VCaP (cell line): Measurements from ENCODE around the gene TMF1.
A peak's percentile ranks its signal among the peaks of the same experiment; 100 is the strongest.

Experiments used
- H3K27ac ChIP-seq: fragments of 450-650 bp; 2 replicates; pipeline ENCODE4 v1.5.1; 2017
- TF ChIP-seq, protein P1 (sequence below): fragments of 450-650 bp; conservative IDR thresholded peaks from 2 replicates; pipeline ENCODE4 v1.5.1; 2017; ENCODE audit warnings: mild to moderate bottlenecking, moderate library complexity

Gene TMF1

DNA sequence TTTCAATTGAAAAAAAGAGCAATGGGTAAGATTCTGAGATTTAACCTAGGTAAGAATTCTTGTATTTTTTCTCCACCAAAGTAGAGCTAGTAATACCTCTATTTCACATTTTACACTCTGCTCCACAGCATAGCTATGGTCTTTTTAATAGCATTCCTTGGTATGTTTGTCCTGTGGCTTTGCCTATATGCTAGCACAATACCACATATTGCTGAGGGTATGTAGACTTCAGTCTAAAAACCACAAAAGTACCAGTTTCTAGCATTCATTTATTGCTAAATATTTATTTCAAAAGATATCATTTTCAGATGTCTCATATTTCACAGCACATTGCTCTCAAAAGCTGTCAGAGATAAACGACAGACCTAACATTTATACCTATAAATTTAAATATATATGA, 20.5 kb downstream of the TMF1 start:
- H3K27ac ChIP-seq, result no peak overlapping the region

DNA sequence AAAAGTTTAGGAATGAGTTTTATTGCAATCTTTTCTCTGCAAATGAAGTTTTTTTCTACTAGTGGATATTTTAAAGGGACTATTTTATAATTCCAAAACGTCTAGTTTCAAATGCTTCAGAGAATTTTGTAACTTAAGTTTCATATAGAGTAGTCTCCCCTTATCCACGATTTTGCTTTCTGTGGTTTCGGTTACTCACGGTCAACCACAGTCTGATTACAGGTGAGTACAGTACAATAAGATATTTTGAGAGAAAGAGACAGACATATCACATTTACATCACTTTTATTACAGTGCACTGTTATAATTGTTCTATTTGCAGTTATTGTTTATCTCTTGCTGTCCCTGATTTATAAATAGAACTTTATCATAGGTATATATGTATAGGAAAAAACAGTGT, 31.3 kb downstream of the TMF1 start:
- H3K27ac ChIP-seq, result no peak overlapping the region
- TF ChIP-seq, protein P1, sequence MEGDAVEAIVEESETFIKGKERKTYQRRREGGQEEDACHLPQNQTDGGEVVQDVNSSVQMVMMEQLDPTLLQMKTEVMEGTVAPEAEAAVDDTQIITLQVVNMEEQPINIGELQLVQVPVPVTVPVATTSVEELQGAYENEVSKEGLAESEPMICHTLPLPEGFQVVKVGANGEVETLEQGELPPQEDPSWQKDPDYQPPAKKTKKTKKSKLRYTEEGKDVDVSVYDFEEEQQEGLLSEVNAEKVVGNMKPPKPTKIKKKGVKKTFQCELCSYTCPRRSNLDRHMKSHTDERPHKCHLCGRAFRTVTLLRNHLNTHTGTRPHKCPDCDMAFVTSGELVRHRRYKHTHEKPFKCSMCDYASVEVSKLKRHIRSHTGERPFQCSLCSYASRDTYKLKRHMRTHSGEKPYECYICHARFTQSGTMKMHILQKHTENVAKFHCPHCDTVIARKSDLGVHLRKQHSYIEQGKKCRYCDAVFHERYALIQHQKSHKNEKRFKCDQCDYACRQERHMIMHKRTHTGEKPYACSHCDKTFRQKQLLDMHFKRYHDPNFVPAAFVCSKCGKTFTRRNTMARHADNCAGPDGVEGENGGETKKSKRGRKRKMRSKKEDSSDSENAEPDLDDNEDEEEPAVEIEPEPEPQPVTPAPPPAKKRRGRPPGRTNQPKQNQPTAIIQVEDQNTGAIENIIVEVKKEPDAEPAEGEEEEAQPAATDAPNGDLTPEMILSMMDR, result no peak

More for the DNA sequence above, 20.5 kb downstream of the TMF1 start:
- TF ChIP-seq, protein P1, result no peak

DNA sequence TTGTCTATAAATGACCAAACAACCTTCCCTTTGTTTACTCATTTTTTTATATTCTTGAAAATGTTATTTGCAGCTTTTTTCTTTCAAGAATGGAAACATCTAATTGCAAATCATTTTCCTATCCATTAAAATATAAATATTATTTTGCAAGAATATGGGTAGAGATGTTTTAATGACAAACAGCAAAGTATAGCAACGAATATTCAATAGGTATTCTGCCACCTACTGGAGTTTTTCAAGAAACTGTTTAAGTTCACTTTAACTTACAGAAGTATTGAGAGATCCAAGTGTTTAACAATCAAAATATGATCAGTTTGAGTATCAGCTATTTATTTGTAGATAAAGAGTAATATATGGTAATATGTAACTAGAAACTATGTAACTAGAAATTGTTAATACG, 31.7 kb downstream of the TMF1 start:
- TF ChIP-seq, protein P1, result peak; percentile 78

DNA sequence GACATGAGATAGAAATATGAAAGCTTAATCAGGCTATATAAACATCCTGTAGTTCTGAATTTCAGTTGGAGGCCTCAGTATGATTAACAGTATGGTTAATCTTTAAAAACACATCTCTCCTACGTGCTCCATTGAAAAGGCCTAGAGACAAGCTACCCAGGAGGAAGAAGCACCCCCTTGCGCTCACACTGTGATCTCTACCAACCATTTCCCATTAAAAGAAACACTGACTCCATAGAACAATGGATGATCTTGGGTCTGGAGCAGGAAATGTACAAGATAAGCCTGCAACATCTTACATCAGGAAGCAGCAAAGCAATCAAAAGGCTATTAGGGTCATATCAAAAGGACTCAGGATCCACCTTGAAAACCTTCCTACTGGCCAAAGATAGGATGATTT, 35.2 kb downstream of the TMF1 start:
- TF ChIP-seq, protein P1, result no peak
- H3K27ac ChIP-seq, result no peak overlapping the region

More for the DNA sequence above, 31.7 kb downstream of the TMF1 start:
- no peak overlapping the region for H3K27ac ChIP-seq

DNA sequence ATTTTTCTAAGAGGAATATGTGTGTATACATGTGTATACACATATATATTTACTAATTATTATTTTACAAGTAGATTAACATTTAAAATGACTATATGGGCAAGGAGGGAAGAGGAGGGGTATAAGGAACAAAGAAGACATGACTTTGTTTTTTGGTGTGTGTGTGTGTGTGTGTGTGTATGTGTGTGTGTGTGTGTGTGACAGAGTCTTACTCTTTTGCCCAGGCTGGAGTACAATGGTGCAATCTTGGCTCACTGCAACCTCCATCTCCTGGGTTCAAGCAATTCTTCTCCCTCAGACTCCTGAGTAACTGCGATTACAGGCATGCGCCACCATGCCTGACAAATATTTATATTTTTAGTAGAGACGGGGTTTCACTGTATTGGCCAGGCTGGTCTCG, 36.0 kb downstream of the TMF1 start:
- no peak overlapping the region for H3K27ac ChIP-seq
- TF ChIP-seq, protein P1, result no peak

DNA sequence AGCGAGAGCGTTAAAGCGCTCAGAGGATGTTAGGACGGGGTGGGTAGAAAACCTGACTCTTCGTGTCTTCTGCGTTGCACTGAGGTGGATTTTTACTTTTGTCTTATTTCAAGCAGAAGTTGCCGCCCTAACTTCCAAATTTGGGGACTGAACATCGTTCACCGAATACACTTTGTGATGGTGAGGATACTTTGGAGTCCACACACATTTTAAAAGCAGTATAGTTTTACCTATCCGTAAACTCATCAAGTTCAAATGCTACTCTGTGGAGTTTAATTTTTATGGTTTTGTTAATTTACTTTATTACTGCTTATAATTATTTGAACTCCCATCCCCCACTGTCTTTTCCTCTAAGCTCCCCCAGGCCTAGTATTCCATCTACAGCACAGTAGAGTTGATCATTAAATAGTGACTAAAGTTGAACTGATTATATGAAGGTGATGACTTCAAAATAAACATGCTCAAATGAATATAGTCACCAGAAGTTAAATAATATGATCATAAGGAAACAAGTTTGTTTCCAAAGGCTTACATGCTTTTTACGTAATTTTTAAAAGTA, 38.0 kb downstream of the TMF1 start:
- peak overlapping the region; percentile 93 for H3K27ac ChIP-seq
- TF ChIP-seq, protein P1, result no peak

DNA sequence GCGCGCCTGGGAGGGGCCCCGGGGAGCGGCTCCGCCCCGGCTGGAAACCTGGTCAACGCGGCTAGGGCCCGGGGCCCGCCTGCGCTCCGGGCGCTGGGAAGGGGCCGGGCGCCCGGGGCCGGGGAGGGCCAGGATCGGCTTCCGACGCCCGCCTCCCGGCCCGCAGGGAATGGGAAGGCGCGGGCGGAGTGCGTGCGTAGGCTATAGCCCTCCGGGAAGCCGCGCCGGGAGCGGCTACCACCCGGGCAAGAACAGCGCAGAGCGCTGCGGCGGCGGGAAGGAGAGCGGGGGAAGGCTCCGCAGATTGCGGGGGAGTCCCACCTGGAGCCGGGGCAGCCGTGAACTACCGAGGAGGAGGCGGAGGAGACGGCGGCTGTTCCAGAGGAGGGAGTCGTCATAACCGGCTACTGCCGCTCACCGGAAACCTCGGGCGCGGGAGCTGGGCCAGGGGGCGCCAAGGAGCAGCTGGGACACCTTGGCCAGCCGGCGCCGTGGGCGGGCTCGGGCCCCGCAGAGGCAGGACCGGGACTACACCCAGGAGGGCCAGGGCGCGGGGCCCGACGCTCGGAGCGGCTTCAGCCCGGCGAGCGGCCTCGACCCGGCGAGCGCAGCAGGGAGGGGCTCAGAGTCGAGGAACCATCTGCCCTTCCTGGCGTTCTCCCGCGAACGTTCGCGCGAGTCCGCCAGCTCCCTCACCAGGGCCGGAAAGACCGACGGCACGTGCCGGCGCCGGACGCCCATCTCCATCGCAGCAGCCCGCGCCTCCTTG, 38.7 kb downstream of the TMF1 start, which contains the start of gene EOGT:
Gene EOGT, minus strand, starts transcription at position 432 of the 769 bp plus-strand sequence. CDS start 3,838 bp downstream, outside the sequence.
- peak within 1 kb of the TSS; percentile 93 for H3K27ac ChIP-seq
- TF ChIP-seq, protein P1, result peak; percentile 78
